Parathyroid adenoma (tissue), 2 donors: ENCODE measurements around the gene BDKRB1.

Experiments
- H2AFZ ChIP-seq: fragments of 300-600 bp; sonication (generic); one replicate; pipeline ENCODE4 v1.7.0; 2017; ENCODE audit warnings: antibody characterized with exemption, mild to moderate bottlenecking
- H3K27ac ChIP-seq: fragments of 300-600 bp; sonication (generic); one replicate; pipeline ENCODE4 v1.7.0; 2017
- H3K27me3 ChIP-seq: fragments of 300-600 bp; sonication (generic); one replicate; pipeline ENCODE4 v1.7.0; 2017; ENCODE audit warnings: low read length; ENCODE audit not compliant: control insufficient read depth, insufficient read depth
- H3K36me3 ChIP-seq: fragments of 300-600 bp; sonication (generic); one replicate; pipeline ENCODE4 v1.7.0; 2017; ENCODE audit warnings: low read length; ENCODE audit not compliant: control insufficient read depth, insufficient read depth
- H3K4me1 ChIP-seq: fragments of 300-600 bp; sonication (generic); one replicate; pipeline ENCODE4 v1.7.0; 2017; ENCODE audit warnings: control low read depth
- H3K4me2 ChIP-seq: fragments of 300-600 bp; sonication (generic); one replicate; pipeline ENCODE4 v1.7.0; 2017; ENCODE audit warnings: low read length
- H3K4me3 ChIP-seq: fragments of 300-600 bp; sonication (generic); one replicate; pipeline ENCODE4 v1.7.0; 2017; ENCODE audit warnings: low read depth, low read length
- H3K79me2 ChIP-seq: fragments of 300-600 bp; sonication (generic); one replicate; pipeline ENCODE4 v1.7.0; 2017; ENCODE audit warnings: control low read depth
- H3K9ac ChIP-seq: fragments of 300-600 bp; sonication (generic); one replicate; pipeline ENCODE4 v1.7.0; 2017; ENCODE audit warnings: mild to moderate bottlenecking
- H3K9me3 ChIP-seq: fragments of 300-600 bp; sonication (generic); one replicate; pipeline ENCODE4 v1.7.0; 2017; ENCODE audit warnings: low read length; ENCODE audit not compliant: control insufficient read depth
- TF ChIP-seq, protein P1 (sequence below): fragments of 300-600 bp; sonication (generic); IDR thresholded peaks from one replicate; pipeline ENCODE4 v1.7.0; 2017; ENCODE audit warnings: antibody characterized with exemption, mild to moderate bottlenecking
- donor health status: primary hyperparathyroidism.

The BDKRB1 gene

DNA sequence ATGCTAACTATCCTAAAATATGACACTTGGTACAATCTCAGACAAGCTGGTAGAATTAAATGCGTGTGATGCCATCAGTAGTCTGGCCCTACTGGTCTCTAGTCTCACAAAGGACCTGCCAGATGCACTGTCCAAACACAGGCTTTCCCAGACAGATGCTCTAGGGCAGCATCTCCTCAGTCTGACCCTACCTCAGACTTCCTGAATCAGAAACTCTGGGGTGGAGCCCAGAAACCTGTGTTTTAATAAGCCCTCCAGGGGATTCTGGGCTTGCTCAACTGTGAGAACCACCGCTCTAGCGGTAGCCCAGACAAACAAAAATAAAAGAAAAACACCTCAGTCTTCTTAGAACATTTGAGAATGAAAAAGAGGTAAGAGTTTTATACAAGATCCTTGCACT lies 48.0 kb downstream of the BDKRB1 start:
- H2AFZ ChIP-seq: no peak overlapping the region
- TF ChIP-seq, protein P1, sequence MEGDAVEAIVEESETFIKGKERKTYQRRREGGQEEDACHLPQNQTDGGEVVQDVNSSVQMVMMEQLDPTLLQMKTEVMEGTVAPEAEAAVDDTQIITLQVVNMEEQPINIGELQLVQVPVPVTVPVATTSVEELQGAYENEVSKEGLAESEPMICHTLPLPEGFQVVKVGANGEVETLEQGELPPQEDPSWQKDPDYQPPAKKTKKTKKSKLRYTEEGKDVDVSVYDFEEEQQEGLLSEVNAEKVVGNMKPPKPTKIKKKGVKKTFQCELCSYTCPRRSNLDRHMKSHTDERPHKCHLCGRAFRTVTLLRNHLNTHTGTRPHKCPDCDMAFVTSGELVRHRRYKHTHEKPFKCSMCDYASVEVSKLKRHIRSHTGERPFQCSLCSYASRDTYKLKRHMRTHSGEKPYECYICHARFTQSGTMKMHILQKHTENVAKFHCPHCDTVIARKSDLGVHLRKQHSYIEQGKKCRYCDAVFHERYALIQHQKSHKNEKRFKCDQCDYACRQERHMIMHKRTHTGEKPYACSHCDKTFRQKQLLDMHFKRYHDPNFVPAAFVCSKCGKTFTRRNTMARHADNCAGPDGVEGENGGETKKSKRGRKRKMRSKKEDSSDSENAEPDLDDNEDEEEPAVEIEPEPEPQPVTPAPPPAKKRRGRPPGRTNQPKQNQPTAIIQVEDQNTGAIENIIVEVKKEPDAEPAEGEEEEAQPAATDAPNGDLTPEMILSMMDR: no peak
- no peaks in the 10 kb centered on the region for H3K27me3 ChIP-seq
- no peak overlapping the region for H3K4me2 ChIP-seq
- H3K4me1 ChIP-seq: no peaks in the 10 kb centered on the region
- H3K4me3 ChIP-seq: no peak overlapping the region
- H3K9me3 ChIP-seq: no peaks in the 10 kb centered on the region
- H3K79me2 ChIP-seq: no peaks in the 10 kb centered on the region
- H3K36me3 ChIP-seq: no peaks in the 10 kb centered on the region
- H3K9ac ChIP-seq: no peak overlapping the region
- H3K27ac ChIP-seq: no peak overlapping the region

DNA sequence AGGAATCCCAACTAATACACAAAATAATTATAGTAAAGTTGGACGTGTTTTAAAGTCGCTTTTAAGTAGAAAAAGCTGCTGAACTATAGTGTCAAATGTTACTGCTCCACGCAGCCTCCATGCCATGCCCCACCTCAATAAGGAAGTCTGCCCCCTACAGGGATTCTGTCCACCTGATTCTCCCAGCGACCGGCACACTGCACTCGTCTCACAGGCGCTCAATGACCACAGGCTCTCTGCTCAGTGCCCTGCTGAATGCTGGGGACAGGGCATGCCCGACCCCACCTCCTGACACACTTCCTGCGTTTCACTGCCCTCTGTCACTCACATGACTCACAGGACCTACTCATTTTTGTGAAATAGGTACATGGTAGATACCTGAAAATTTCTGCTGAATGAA lies 48.9 kb downstream of the BDKRB1 start:
- Histone ChIP-seq H3K9ac (no peak overlapping the region), H3K27ac (no peak overlapping the region), H3K36me3 (no peaks in the 10 kb centered on the region), H3K4me1 (no peaks in the 10 kb centered on the region), H3K9me3 (no peaks in the 10 kb centered on the region), H3K27me3 (no peaks in the 10 kb centered on the region), H3K4me3 (no peak overlapping the region), H3K79me2 (no peaks in the 10 kb centered on the region), H2AFZ (no peak overlapping the region), H3K4me2 (no peak overlapping the region)
- TF ChIP-seq, protein P1: no peak

DNA sequence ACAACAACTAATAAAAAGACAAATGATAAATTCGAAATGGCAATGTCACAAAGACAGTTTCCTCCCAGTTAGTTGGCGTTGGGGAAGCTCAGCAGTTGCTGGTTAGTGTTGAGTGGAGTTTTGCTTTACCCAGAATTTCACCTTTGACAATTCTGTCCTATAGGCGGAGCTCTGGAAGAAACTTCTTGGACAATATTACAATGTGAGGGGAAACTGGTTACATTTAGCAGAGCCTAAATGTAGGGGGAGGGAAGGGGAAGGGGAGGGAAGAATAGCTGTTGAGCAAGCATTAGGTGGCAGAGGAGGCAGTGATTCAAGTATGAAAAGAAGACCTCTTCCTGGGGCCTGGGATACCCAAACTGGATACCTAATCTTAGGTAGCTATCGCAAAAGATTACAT lies 51.4 kb downstream of the BDKRB1 start:
- no peak overlapping the region for H2AFZ ChIP-seq
- H3K9ac ChIP-seq: no peak overlapping the region
- no peak overlapping the region for H3K27ac ChIP-seq
- H3K79me2 ChIP-seq: no peaks in the 10 kb centered on the region
- H3K27me3 ChIP-seq: no peaks in the 10 kb centered on the region
- no peak overlapping the region for H3K4me3 ChIP-seq
- TF ChIP-seq, protein P1: no peak
- no peak overlapping the region for H3K4me2 ChIP-seq
- H3K36me3 ChIP-seq: no peaks in the 10 kb centered on the region
- H3K4me1 ChIP-seq: no peaks in the 10 kb centered on the region
- H3K9me3 ChIP-seq: no peaks in the 10 kb centered on the region

DNA sequence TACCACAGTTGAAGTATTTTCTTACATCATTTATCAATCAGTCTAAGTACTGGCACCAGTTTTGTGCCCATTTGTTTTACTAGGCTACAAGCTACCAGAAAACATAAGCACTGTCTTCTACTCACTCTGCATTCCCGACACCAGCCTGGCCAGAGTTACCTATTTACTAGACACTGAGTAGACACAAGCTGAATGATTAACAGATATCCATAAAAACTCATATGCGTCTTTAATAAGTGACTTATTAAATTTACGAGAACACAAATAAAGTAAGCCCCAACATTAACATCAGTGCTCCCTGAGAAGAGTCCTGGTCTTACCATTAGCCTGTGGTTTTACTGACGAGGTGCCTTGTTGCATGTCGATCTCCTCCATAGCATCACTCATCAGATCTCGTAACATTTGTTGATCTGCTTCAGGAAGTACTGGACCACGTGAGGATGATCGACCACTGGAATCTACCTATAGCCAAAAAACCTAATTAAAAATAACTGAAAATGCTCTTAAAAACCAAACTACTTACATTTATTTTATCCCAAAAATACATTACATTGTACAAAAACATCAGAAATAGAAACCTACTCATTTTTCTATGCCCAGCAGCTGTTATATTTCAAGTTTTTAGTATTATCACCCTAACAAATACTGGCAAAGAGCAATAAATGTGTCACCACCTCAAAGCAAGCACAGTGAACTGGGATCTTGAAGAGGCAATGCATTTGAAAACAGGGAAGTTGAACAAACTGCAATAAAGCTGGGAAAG lies 53.3 kb downstream of the BDKRB1 start:
- H3K27ac ChIP-seq: no peak overlapping the region
- H3K27me3 ChIP-seq: no peaks in the 10 kb centered on the region
- H3K4me2 ChIP-seq: no peak overlapping the region
- no peaks in the 10 kb centered on the region for H3K79me2 ChIP-seq
- no peak overlapping the region for H3K9ac ChIP-seq
- H3K36me3 ChIP-seq: no peaks in the 10 kb centered on the region
- no peak overlapping the region for H2AFZ ChIP-seq
- no peaks in the 10 kb centered on the region for H3K9me3 ChIP-seq
- TF ChIP-seq, protein P1: no peak
- no peak overlapping the region for H3K4me3 ChIP-seq
- H3K4me1 ChIP-seq: no peaks in the 10 kb centered on the region

DNA sequence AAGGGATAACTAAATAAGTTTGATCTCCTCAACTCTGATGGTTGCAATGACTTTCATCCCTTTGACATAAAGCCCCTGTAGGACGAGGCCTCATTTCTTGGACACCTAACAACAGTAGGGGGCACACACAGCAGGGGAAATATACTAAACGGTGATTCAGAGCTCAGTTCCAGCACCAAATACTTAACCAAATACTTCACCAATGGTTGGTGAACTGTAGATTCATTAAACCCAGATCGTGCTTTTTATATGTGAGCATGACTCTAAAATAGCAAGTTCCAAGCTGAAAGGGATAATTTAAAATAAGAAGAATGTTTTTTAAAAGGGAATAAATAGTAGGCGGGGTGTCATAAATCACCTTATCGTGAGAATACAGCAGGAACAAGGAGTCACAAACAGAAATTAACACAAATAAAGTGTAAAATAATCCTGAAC lies 53.9 kb downstream of the BDKRB1 start:
- no peak overlapping the region for H3K4me2 ChIP-seq
- TF ChIP-seq, protein P1: no peak
- H3K79me2 ChIP-seq: no peaks in the 10 kb centered on the region
- no peak overlapping the region for H3K4me3 ChIP-seq
- H3K27ac ChIP-seq: no peak overlapping the region
- H3K36me3 ChIP-seq: no peaks in the 10 kb centered on the region
- no peak overlapping the region for H2AFZ ChIP-seq
- no peaks in the 10 kb centered on the region for H3K4me1 ChIP-seq
- H3K9me3 ChIP-seq: no peaks in the 10 kb centered on the region
- H3K27me3 ChIP-seq: no peaks in the 10 kb centered on the region
- H3K9ac ChIP-seq: no peak overlapping the region
